GM12891 (cell line): Measurements from ENCODE around the gene FARS2.

ENCODE experiments used
- POLR2A ChIP-seq: IDR thresholded peaks from 2 replicates; pipeline ENCODE4 v1.6.1; 2011; ENCODE audit warnings: low read depth, low read length, control low read depth
- POLR2AphosphoS5 ChIP-seq: IDR thresholded peaks from 2 replicates; pipeline ENCODE4 v1.6.1; 2011; ENCODE audit warnings: low read depth, low read length, control low read depth
- TAF1 ChIP-seq: IDR thresholded peaks from 2 replicates; pipeline ENCODE4 v1.6.1; 2011; ENCODE audit warnings: low read depth, low read length, control low read depth

DNA sequence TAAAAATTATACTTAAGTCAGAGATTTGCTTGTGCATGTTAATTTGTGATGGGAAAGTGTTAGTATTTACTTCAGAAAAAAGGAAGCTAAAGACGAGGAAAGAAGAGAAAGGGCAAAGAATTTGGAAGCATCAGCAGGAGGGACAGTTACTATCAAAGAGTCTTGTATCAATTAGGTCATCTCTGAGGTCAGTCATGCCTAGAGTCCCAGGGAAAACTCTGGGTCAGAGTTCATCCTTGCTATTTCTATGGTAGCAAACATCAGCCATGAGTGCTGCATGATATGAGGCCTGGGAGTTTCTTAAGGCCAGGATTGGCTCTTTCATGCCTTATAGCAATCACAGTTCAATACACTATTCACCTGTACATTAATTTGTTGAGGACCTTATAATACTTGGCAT is 292.9 kb downstream of the FARS2 start:
- TF ChIP-seq POLR2A (no peak), TAF1 (no peak), POLR2AphosphoS5 (no peak)
